ENCODE measurements around the gene SYTL2.
A peak's percentile ranks its signal among the peaks of the same experiment; 100 is the strongest.

Gene SYTL2

GRCh38 chr11:85718991-85719807, 91.7 kb downstream of the SYTL2 start:
- H3K4me3 ChIP-seq (ENCODE audit: low read depth in 1 of 2, low read length in 2 of 2): peak overlapping the region; percentile 28 to 37
- H3K9me3 ChIP-seq (ENCODE audit: control insufficient read depth in 1 of 2, low read length in 2 of 2): no peaks in the 10 kb centered on the region
- H3K27ac ChIP-seq (ENCODE audit: low read length): peak overlapping the region; percentile 82

GRCh38 chr11:85718126-85718943, 92.6 kb downstream of the SYTL2 start:
- Histone ChIP-seq H3K36me3 (ENCODE audit: control insufficient read depth in 1 of 2, insufficient read depth in 2 of 2, low read length in 2 of 2) (no peaks in the 10 kb centered on the region), H3K4me1 (ENCODE audit: control insufficient read depth in 1 of 2, insufficient read depth in 2 of 2, low read length in 2 of 2) (no peaks in the 10 kb centered on the region), H3K27me3 (ENCODE audit: low read depth, low read length) (no peaks in the 10 kb centered on the region), H3K4me3 (ENCODE audit: low read depth in 1 of 2, low read length in 2 of 2) (peak overlapping the region; percentile 28 to 37), H3K9me3 (ENCODE audit: control insufficient read depth in 1 of 2, low read length in 2 of 2) (no peaks in the 10 kb centered on the region), H3K27ac (ENCODE audit: low read length) (peak overlapping the region; percentile 82)

More at GRCh38 chr11:85718991-85719807, 91.7 kb downstream of the SYTL2 start:
- Histone ChIP-seq H3K36me3 (ENCODE audit: control insufficient read depth in 1 of 2, insufficient read depth in 2 of 2, low read length in 2 of 2) (no peaks in the 10 kb centered on the region), H3K4me1 (ENCODE audit: control insufficient read depth in 1 of 2, insufficient read depth in 2 of 2, low read length in 2 of 2) (no peaks in the 10 kb centered on the region), H3K27me3 (ENCODE audit: low read depth, low read length) (no peaks in the 10 kb centered on the region)

GRCh38 chr11:85717429-85717828, 93.5 kb downstream of the SYTL2 start:
- H3K4me3 ChIP-seq (ENCODE audit: low read depth in 1 of 2, low read length in 2 of 2): no peak overlapping the region

GRCh38 chr11:85712953-85713352, 98.0 kb downstream of the SYTL2 start:
- Histone ChIP-seq H3K27ac (ENCODE audit: low read length) (no peak overlapping the region), H3K4me1 (ENCODE audit: control insufficient read depth in 1 of 2, insufficient read depth in 2 of 2, low read length in 2 of 2) (no peaks in the 10 kb centered on the region), H3K27me3 (ENCODE audit: low read depth, low read length) (no peaks in the 10 kb centered on the region), H3K36me3 (ENCODE audit: control insufficient read depth in 1 of 2, insufficient read depth in 2 of 2, low read length in 2 of 2) (no peaks in the 10 kb centered on the region), H3K4me3 (ENCODE audit: low read depth in 1 of 2, low read length in 2 of 2) (no peak overlapping the region), H3K9me3 (ENCODE audit: control insufficient read depth in 1 of 2, low read length in 2 of 2) (no peaks in the 10 kb centered on the region)

More at GRCh38 chr11:85717429-85717828, 93.5 kb downstream of the SYTL2 start:
- no peaks in the 10 kb centered on the region for H3K9me3 ChIP-seq (ENCODE audit: control insufficient read depth in 1 of 2, low read length in 2 of 2)
- no peaks in the 10 kb centered on the region for H3K4me1 ChIP-seq (ENCODE audit: control insufficient read depth in 1 of 2, insufficient read depth in 2 of 2, low read length in 2 of 2)
- no peaks in the 10 kb centered on the region for H3K36me3 ChIP-seq (ENCODE audit: control insufficient read depth in 1 of 2, insufficient read depth in 2 of 2, low read length in 2 of 2)
- no peaks in the 10 kb centered on the region for H3K27me3 ChIP-seq (ENCODE audit: low read depth, low read length)
- H3K27ac ChIP-seq (ENCODE audit: low read length): peak overlapping the region; percentile 82

- no peaks in the 10 kb centered on the region for H3K36me3 ChIP-seq (ENCODE audit: control insufficient read depth in 1 of 2, insufficient read depth in 2 of 2, low read length in 2 of 2)
- no peak overlapping the region for H3K27ac ChIP-seq (ENCODE audit: low read length)
- H3K27me3 ChIP-seq (ENCODE audit: low read depth, low read length): no peaks in the 10 kb centered on the region
- no peaks in the 10 kb centered on the region for H3K4me1 ChIP-seq (ENCODE audit: control insufficient read depth in 1 of 2, insufficient read depth in 2 of 2, low read length in 2 of 2)
- H3K9me3 ChIP-seq (ENCODE audit: control insufficient read depth in 1 of 2, low read length in 2 of 2): no peaks in the 10 kb centered on the region
- H3K4me3 ChIP-seq (ENCODE audit: low read depth in 1 of 2, low read length in 2 of 2): no peak overlapping the region
Measured at GRCh38 chr11:85710917-85711316, 100.0 kb downstream of the SYTL2 start.

GRCh38 chr11:85709941-85710702, 100.8 kb downstream of the SYTL2 start:
- no peak overlapping the region for H3K4me3 ChIP-seq (ENCODE audit: low read depth in 1 of 2, low read length in 2 of 2)
- no peaks in the 10 kb centered on the region for H3K36me3 ChIP-seq (ENCODE audit: control insufficient read depth in 1 of 2, insufficient read depth in 2 of 2, low read length in 2 of 2)
- no peaks in the 10 kb centered on the region for H3K27me3 ChIP-seq (ENCODE audit: low read depth, low read length)
- H3K27ac ChIP-seq (ENCODE audit: low read length): no peak overlapping the region
- no peaks in the 10 kb centered on the region for H3K9me3 ChIP-seq (ENCODE audit: control insufficient read depth in 1 of 2, low read length in 2 of 2)
- H3K4me1 ChIP-seq (ENCODE audit: control insufficient read depth in 1 of 2, insufficient read depth in 2 of 2, low read length in 2 of 2): no peaks in the 10 kb centered on the region

- Histone ChIP-seq H3K9me3 (ENCODE audit: control insufficient read depth in 1 of 2, low read length in 2 of 2) (no peaks in the 10 kb centered on the region), H3K4me3 (ENCODE audit: low read depth in 1 of 2, low read length in 2 of 2) (no peak overlapping the region), H3K27ac (ENCODE audit: low read length) (no peak overlapping the region), H3K4me1 (ENCODE audit: control insufficient read depth in 1 of 2, insufficient read depth in 2 of 2, low read length in 2 of 2) (no peaks in the 10 kb centered on the region), H3K36me3 (ENCODE audit: control insufficient read depth in 1 of 2, insufficient read depth in 2 of 2, low read length in 2 of 2) (no peaks in the 10 kb centered on the region), H3K27me3 (ENCODE audit: low read depth, low read length) (no peaks in the 10 kb centered on the region)
Measured at GRCh38 chr11:85705800-85706199, 105.1 kb downstream of the SYTL2 start.

GRCh38 chr11:85704967-85705366, 106.0 kb downstream of the SYTL2 start:
- no peaks in the 10 kb centered on the region for H3K36me3 ChIP-seq (ENCODE audit: control insufficient read depth in 1 of 2, insufficient read depth in 2 of 2, low read length in 2 of 2)
- H3K27ac ChIP-seq (ENCODE audit: low read length): no peak overlapping the region
- H3K27me3 ChIP-seq (ENCODE audit: low read depth, low read length): no peaks in the 10 kb centered on the region
- H3K9me3 ChIP-seq (ENCODE audit: control insufficient read depth in 1 of 2, low read length in 2 of 2): no peaks in the 10 kb centered on the region
- no peaks in the 10 kb centered on the region for H3K4me1 ChIP-seq (ENCODE audit: control insufficient read depth in 1 of 2, insufficient read depth in 2 of 2, low read length in 2 of 2)
- H3K4me3 ChIP-seq (ENCODE audit: low read depth in 1 of 2, low read length in 2 of 2): no peak overlapping the region

GRCh38 chr11:85699957-85700741, 110.8 kb downstream of the SYTL2 start:
- no peaks in the 10 kb centered on the region for H3K27me3 ChIP-seq (ENCODE audit: low read depth, low read length)
- no peak overlapping the region for H3K27ac ChIP-seq (ENCODE audit: low read length)
- no peaks in the 10 kb centered on the region for H3K36me3 ChIP-seq (ENCODE audit: control insufficient read depth in 1 of 2, insufficient read depth in 2 of 2, low read length in 2 of 2)
- no peaks in the 10 kb centered on the region for H3K4me1 ChIP-seq (ENCODE audit: control insufficient read depth in 1 of 2, insufficient read depth in 2 of 2, low read length in 2 of 2)
- no peaks in the 10 kb centered on the region for H3K9me3 ChIP-seq (ENCODE audit: control insufficient read depth in 1 of 2, low read length in 2 of 2)
- no peak overlapping the region for H3K4me3 ChIP-seq (ENCODE audit: low read depth in 1 of 2, low read length in 2 of 2)

- Histone ChIP-seq H3K36me3 (ENCODE audit: control insufficient read depth in 1 of 2, insufficient read depth in 2 of 2, low read length in 2 of 2) (no peaks in the 10 kb centered on the region), H3K4me3 (ENCODE audit: low read depth in 1 of 2, low read length in 2 of 2) (no peak overlapping the region), H3K4me1 (ENCODE audit: control insufficient read depth in 1 of 2, insufficient read depth in 2 of 2, low read length in 2 of 2) (no peaks in the 10 kb centered on the region), H3K27ac (ENCODE audit: low read length) (no peak overlapping the region), H3K9me3 (ENCODE audit: control insufficient read depth in 1 of 2, low read length in 2 of 2) (no peaks in the 10 kb centered on the region), H3K27me3 (ENCODE audit: low read depth, low read length) (no peaks in the 10 kb centered on the region)
Measured at GRCh38 chr11:85698195-85698594, 112.7 kb downstream of the SYTL2 start.
